HUDEP-2 (cell line): ENCODE data around the gene SH3D21.

ENCODE experiments used
- DNase-seq, 76 experiments: peaks; one replicate each; lab custom pipeline; 2025; ENCODE audit not compliant: unreplicated experiment in 76 of 76; lab: John Stamatoyannopoulos, UW

The SH3D21 gene

GRCh38 chr1:36306210-36306901 is at the start of gene SH3D21:
TSS of gene SH3D21 (plus strand) at chr1:36306368. CDS start at chr1:36306421, 53 bp downstream.
- DNase-seq, result peak in 1 of 76 experiments; percentile 7

- DNase-seq, result no peak
These were observed 49.4 kb upstream of the SH3D21 start for GRCh38 chr1:36256558-36257374.

DNA sequence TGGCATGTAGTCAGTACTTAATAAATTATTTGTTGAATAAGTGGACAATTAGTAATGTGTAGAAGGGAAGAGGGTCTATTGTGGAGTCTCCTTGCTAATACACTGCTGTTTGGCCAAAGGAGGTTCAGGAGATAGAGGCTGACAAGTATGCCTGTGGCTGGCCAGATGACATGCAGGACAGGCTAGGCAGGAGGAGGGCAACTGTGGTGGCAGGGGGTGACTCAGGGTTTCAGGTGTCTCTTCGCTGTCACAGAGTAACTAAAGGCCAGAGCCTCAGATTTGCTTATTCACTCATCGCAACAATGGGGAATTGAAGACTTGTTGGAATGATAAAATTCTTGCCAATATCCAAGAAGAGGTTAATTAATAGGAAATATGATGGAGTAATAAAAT is 48.8 kb upstream of the SH3D21 start:
- no peak for DNase-seq

- DNase-seq, result no peak
These were observed 47.2 kb upstream of the SH3D21 start for GRCh38 chr1:36258960-36259344.

DNA sequence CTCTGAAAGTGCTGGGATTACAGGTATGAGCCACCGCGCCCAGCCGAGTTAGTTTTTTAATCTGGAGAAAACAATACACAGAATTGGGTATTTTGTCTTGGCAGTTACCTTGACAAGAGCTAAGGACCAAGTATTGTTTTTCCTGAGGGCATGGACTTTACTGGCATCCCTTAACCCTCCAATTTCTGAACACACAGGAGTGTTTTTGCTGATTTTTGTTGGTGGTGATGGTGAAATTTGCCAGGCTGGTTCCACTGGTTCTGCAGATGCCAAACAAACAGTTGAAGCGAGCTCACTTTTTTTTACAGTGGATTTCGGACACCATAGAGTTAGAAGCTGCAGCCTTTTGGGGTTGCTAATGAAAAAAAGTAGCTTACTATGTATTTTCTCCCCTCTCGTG is 37.2 kb upstream of the SH3D21 start:
- DNase-seq, result no peak

DNA sequence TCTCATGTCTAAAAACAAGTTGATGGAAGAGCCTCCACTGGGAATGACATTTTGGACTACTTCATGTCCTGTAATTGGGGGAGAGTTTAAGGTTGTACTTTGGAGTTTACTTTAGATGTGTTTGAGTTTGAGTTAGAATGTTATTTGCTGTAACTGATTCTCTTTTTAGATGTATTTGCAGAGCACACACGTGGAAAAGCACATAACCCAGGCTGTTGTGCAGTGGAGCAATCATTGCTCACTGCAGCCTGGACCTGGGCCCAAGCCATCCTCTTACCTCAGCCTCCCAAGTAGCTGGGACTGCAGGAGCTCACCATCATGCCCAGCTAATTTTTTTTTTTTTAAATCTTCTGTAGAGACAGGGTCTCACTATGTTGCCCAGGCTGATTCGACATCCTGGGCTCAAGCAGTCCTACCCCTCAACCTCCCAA is 36.7 kb upstream of the SH3D21 start:
- DNase-seq, result no peak

DNA sequence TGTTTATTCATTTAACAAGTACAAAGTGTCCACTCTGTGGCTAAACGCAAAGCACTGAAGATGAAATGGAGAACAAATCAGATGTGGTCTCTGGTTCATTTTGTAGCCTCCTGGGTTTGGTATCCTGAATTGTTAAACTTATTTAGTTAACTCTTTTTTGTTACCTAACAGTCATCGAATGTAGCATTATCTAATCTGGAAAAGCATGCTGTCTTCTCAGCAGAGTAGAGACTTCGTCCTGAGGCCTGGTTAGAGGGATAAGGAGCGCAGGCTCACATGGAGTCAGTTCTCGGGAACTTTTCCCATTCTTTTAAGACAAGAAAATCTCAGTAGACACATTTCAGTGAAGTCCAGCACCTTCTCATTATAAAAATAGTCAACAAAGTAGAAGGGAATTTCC is 33.1 kb upstream of the SH3D21 start:
- peak in 8 of 76 experiments; percentile 2 to 51 (median 13) for DNase-seq

GRCh38 chr1:36274201-36274600 is 32.0 kb upstream of the SH3D21 start:
- no peak for DNase-seq

DNA sequence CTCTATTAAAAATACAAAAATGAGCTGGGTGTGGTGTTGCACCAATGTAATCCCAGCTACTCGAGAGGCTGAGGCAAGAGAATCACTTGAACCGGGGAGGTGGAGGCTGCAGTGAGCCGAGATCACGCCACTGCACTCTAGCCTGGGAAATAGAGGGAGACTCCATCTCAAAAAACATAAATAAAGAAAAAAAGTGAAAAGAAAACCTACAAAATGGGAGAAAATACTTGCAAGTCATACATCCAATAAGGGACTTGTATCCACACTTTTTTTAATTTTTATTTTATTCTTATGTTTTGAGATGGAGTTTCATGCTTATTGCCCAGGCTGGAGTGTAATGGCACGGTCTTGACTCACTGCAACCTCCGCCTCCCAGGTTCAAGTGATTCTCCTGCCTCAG is 29.5 kb upstream of the SH3D21 start:
- DNase-seq, result no peak

GRCh38 chr1:36279110-36279788 is 26.9 kb upstream of the SH3D21 start:
- DNase-seq, result peak in 4 of 76 experiments; percentile 8 to 25 (median 18)

DNA sequence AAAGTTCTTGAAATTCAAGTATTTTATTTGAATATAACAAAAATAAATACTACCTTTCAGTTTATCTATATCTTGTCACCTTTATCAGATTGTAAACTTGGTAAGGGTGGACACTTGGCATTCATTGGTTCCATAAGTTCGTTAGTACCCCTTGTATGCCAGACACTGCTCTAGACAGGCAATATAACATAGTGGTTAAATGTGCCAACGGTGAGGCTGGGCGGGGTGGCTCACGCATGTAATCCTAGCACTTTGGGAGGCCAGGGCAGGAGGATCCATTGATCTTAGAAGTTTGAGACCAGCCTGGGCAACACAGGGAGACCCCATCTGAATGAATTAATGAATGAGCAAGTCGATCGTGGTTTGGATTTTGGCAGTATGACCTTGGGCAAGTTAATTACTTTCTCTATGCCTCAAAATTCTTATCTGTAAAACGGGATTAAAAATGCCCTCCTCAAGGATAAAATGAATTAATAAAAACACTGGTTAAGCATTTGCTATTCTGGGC is 26.3 kb upstream of the SH3D21 start:
- DNase-seq, result peak in 2 of 76 experiments; percentile 7

GRCh38 chr1:36284061-36284460 is 22.1 kb upstream of the SH3D21 start:
- no peak for DNase-seq

GRCh38 chr1:36284517-36284916 is 21.7 kb upstream of the SH3D21 start:
- no peak for DNase-seq

GRCh38 chr1:36285443-36286101 is 20.6 kb upstream of the SH3D21 start:
- DNase-seq, result peak in 55 of 76 experiments; percentile 2 to 74 (median 46)

DNA sequence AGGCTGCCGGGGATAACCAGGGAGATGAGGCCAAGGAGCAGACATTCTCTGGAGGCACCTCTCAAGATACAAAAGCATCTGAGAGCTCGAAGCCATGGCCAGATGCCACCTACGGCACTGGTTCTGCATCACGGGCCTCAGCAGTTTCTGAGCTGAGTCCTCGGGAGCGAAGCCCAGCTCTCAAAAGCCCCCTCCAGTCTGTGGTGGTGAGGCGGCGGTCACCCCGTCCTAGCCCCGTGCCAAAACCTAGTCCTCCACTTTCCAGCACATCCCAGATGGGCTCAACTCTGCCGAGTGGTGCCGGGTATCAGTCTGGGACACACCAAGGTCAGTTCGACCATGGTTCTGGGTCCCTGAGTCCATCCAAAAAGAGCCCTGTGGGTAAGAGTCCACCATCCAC is 19.4 kb upstream of the SH3D21 start:
- DNase-seq, result no peak

GRCh38 chr1:36287595-36287994 is 18.6 kb upstream of the SH3D21 start:
- DNase-seq, result no peak

DNA sequence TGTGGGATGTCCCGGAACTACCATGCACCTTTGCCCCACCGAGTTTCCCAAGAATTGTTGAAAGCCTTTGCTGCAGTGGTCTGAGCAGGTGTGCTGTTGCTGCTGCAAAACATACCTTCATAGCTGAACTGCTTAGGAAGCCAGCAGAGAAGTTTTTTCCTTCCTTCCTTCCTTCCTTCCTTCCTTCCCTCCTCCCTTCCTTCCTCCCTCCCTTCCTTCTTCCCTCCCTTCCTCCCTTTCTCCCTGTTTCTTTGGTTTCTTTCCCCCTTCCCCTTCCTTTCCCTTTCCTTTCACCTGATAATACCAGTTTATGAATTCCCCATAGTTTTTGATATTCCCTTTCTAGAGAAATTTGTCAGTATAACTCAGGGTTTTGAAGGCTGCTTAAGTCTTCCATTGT is 10.8 kb upstream of the SH3D21 start:
- no peak for DNase-seq

GRCh38 chr1:36297062-36297461 is 9.1 kb upstream of the SH3D21 start:
- no peak for DNase-seq

DNA sequence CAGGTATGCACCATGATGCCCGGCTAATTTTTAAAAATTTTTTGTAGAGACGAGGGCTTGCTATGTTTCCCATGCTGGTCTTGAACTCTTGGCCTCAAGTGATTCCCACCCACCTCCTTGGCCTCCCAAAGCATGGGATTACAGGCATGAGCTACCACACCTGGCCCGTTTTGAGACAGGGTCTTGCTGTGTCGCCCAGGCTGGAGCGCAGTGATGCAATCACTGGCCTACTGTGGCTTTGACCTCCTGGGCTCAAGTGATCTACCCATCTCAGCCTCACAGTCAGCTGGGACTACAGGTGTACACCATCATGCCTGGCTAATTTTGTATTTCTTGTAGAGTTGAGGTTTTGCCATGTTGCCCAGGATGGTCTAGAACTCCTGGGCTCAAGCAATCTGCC is 7.5 kb upstream of the SH3D21 start:
- DNase-seq, result no peak

GRCh38 chr1:36300526-36300925 is 5.6 kb upstream of the SH3D21 start:
- no peak for DNase-seq

DNA sequence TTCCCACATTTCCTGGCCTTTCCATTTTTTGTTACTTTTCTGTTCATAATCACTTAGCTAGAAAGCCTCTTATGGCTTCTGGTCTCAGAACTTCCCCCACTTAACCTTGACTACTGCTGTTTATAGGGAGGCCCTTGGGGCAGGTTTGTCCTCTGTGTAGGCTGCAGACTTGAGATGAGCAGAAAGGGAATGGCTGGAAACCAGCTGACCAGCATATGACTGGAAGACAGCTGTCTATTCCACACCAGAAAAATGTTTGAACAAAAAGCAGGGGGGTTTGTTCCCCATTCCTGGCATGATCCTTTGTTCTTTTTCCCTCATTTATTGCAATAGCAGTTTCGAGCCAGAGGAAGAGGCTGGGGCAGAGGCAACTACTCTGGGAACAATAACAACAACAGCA is 4.9 kb upstream of the SH3D21 start:
- DNase-seq, result no peak
